PC-3 (cell line): ENCODE results near the gene CYB5R3.

ENCODE experiments used
- EZH2 ChIP-seq: fragments of 300-600 bp; sonication (generic); IDR thresholded peaks from one replicate; pipeline ENCODE4 v1.6.1; 2017; ENCODE audit warnings: antibody characterized with exemption, mild to moderate bottlenecking, low read length; ENCODE audit not compliant: unreplicated experiment
- EZH2phosphoT487 ChIP-seq: fragments of 300-600 bp; sonication (generic); IDR thresholded peaks from 2 replicates; pipeline ENCODE4 v1.6.1; 2018; ENCODE audit warnings: mild to moderate bottlenecking, antibody characterized with exemption, low read length, borderline replicate concordance
- TF ChIP-seq, protein P1 (sequence below): fragments of 300-600 bp; sonication (generic); conservative IDR thresholded peaks from 2 replicates; pipeline ENCODE4 v1.5.1; 2017; ENCODE audit warnings: antibody characterized with exemption, low read depth, mild to moderate bottlenecking, low read length

DNA sequence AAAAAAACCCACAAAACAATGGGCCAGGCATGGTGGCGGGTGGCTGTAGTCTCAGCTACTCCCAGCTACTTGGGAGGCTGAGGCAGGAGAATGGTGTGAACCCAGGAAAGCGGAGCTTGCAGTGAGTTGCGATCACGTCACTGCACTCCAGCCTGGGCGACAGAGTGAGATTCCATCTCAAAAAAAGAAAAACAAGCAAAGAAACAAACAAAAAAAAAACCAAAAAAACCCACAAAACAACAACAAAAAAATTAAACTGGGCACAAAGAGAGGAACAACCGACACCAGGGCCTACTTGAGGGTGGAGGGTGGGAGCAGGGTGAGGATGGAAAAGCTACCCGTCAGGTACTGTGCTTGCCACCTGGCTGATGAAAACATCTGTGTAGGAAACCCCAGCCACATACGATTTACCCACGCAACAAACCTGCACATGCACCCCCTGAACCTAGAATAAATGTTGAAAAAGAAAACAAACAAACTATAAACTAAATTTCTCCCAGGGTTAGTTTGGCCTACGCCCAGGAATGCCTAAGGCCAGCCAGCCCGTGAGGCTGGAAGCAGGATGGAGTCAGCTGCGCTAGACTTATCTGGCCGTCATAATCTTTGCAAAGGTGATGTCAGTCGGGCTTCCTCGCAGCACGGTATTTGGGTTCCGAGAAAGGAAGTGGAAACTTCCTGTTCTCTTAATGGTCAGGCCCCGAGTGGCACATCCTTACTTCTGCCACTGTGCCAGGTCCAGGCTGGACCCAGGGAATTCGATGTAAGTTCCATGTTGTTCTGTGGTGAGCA, 21.9 kb upstream of the CYB5R3 start:
- TF ChIP-seq EZH2phosphoT487 (no peak), EZH2 (no peak)
- TF ChIP-seq, protein P1, sequence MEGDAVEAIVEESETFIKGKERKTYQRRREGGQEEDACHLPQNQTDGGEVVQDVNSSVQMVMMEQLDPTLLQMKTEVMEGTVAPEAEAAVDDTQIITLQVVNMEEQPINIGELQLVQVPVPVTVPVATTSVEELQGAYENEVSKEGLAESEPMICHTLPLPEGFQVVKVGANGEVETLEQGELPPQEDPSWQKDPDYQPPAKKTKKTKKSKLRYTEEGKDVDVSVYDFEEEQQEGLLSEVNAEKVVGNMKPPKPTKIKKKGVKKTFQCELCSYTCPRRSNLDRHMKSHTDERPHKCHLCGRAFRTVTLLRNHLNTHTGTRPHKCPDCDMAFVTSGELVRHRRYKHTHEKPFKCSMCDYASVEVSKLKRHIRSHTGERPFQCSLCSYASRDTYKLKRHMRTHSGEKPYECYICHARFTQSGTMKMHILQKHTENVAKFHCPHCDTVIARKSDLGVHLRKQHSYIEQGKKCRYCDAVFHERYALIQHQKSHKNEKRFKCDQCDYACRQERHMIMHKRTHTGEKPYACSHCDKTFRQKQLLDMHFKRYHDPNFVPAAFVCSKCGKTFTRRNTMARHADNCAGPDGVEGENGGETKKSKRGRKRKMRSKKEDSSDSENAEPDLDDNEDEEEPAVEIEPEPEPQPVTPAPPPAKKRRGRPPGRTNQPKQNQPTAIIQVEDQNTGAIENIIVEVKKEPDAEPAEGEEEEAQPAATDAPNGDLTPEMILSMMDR, result no peak
